GM19099 (cell line): ENCODE results near the gene IL22RA1.

Experiments used
- POLR2A ChIP-seq: IDR thresholded peaks from 3 replicates; pipeline ENCODE4 v1.6.1; 2011; ENCODE audit warnings: low read depth; ENCODE audit not compliant: insufficient read length; ENCODE audit errors: extremely low read depth

IL22RA1 gene

GRCh38 chr1:24101796-24102586, 40.9 kb downstream of the IL22RA1 start:
- no peak for TF ChIP-seq POLR2A

GRCh38 chr1:24100945-24101737, 41.8 kb downstream of the IL22RA1 start:
- no peak for TF ChIP-seq POLR2A

- TF ChIP-seq POLR2A = no peak
These were observed 43.8 kb downstream of the IL22RA1 start for GRCh38 chr1:24098943-24099638.

GRCh38 chr1:24098102-24098501, 44.8 kb downstream of the IL22RA1 start:
- no peak for TF ChIP-seq POLR2A

- no peak for TF ChIP-seq POLR2A
These were observed 45.3 kb downstream of the IL22RA1 start for GRCh38 chr1:24097663-24098062.

GRCh38 chr1:24096739-24097103, 46.2 kb downstream of the IL22RA1 start:
- TF ChIP-seq POLR2A = no peak

- no peak for TF ChIP-seq POLR2A
These were observed 46.8 kb downstream of the IL22RA1 start for GRCh38 chr1:24096009-24096738.

- TF ChIP-seq POLR2A = no peak
These were observed 47.6 kb downstream of the IL22RA1 start for GRCh38 chr1:24095140-24095859.

- TF ChIP-seq POLR2A = no peak
These were observed 48.4 kb downstream of the IL22RA1 start for GRCh38 chr1:24094554-24094953.

- TF ChIP-seq POLR2A = no peak
These were observed 49.2 kb downstream of the IL22RA1 start for GRCh38 chr1:24093732-24094131.

GRCh38 chr1:24092979-24093378, 50.0 kb downstream of the IL22RA1 start:
- TF ChIP-seq POLR2A = no peak

GRCh38 chr1:24091971-24092482, 50.9 kb downstream of the IL22RA1 start:
- TF ChIP-seq POLR2A = no peak

- TF ChIP-seq POLR2A = no peak
These were observed 52.2 kb downstream of the IL22RA1 start for GRCh38 chr1:24090736-24091135.

GRCh38 chr1:24089743-24090555, 53.0 kb downstream of the IL22RA1 start:
- no peak for TF ChIP-seq POLR2A
